ENCODE results near the gene HDGF. TPM values are rescaled to one million over a fixed set of nuclear protein-coding genes. Genes with fewer than 3 reads are reported as not detected.

Gene HDGF
- total RNA-seq, 4 donors from 2014 or later = 124 to 239 (median 167) TPM

DNA sequence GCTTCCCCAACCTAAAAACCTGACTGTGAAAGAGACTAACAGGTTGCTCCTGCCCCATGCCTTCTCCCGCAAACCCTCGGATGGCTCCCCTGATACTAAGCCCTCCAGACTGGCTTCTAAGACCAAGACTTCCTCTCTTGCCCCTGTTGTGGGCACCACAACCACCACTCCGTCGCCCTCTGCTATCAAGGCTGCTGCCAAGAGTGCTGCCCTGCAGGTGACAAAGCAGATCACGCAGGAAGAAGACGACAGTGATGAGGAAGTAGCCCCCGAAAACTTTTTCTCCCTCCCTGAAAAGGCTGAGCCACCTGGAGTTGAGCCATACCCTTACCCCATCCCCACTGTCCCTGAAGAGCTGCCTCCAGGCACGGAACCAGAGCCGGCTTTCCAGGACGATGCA is 35.2 kb upstream of the HDGF start:
- 85% methylated on average over 10 of the region's 10 CpGs for WGBS
- intact Hi-C loops (cut with DNase I) = no loop called here
- Histone ChIP-seq H3K9me3 (no peaks in the 10 kb centered on the region), H3K4me3 (no peak overlapping the region), H3K36me3 (peaks cover 44 to 93% (median 77%) of the 10 kb centered on the region in 4 donors), H3K4me1 (peaks cover 3 to 8% (median 7%) of the 10 kb centered on the region in 4 donors), H3K27ac (replicated peaks in 1 of 4) (no peak overlapping the region), H3K27me3 (no peaks in the 10 kb centered on the region)
- DNase-seq (ENCODE audit: extremely low spot score) = no peak
- TF ChIP-seq, protein P1, sequence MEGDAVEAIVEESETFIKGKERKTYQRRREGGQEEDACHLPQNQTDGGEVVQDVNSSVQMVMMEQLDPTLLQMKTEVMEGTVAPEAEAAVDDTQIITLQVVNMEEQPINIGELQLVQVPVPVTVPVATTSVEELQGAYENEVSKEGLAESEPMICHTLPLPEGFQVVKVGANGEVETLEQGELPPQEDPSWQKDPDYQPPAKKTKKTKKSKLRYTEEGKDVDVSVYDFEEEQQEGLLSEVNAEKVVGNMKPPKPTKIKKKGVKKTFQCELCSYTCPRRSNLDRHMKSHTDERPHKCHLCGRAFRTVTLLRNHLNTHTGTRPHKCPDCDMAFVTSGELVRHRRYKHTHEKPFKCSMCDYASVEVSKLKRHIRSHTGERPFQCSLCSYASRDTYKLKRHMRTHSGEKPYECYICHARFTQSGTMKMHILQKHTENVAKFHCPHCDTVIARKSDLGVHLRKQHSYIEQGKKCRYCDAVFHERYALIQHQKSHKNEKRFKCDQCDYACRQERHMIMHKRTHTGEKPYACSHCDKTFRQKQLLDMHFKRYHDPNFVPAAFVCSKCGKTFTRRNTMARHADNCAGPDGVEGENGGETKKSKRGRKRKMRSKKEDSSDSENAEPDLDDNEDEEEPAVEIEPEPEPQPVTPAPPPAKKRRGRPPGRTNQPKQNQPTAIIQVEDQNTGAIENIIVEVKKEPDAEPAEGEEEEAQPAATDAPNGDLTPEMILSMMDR (IDR thresholded peaks at IDR 0.05) = no peak
- TF ChIP-seq EP300 (IDR thresholded peaks at IDR 0.05) (no peak), POLR2AphosphoS5 (IDR thresholded peaks at IDR 0.05) (no peak), POLR2A (IDR thresholded peaks at IDR 0.05; ENCODE audit: low read depth) (no peak)

DNA sequence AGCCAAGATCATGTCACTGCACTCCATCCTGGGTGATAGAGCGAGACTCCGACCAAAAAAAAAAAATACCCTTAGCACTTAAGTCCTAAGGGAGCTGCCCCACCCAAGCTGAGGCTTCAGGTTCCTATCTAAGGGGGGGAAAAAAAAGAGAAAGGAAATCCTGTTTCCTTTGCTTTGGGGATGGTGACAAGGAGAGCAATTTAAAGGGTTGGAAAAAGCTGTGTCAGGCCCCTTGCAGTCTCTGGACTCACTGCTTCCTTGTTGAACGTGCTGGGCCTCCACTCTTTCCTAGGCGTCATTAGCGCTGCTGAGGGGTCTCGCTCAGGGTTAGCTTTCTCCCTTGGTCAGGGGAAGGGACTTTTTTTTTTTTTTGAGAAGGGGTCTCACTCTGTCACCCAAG is 34.0 kb upstream of the HDGF start:
- Histone ChIP-seq H3K27me3 (no peaks in the 10 kb centered on the region), H3K27ac (replicated peaks in 1 of 4) (no peak overlapping the region), H3K4me3 (no peak overlapping the region), H3K4me1 (peaks cover 4 to 15% (median 11%) of the 10 kb centered on the region in 4 donors), H3K9me3 (no peaks in the 10 kb centered on the region), H3K36me3 (peaks cover 43 to 81% (median 66%) of the 10 kb centered on the region in 4 donors)
- TF ChIP-seq EP300 (IDR thresholded peaks at IDR 0.05) (no peak), POLR2AphosphoS5 (IDR thresholded peaks at IDR 0.05) (no peak), POLR2A (IDR thresholded peaks at IDR 0.05; ENCODE audit: low read depth) (no peak)
- TF ChIP-seq, protein P1 (IDR thresholded peaks at IDR 0.05) = no peak
- WGBS = 84% methylated on average over 6 of the region's 6 CpGs
- DNase-seq (ENCODE audit: extremely low spot score) = no peak
- intact Hi-C loops (cut with DNase I) = no loop called here

DNA sequence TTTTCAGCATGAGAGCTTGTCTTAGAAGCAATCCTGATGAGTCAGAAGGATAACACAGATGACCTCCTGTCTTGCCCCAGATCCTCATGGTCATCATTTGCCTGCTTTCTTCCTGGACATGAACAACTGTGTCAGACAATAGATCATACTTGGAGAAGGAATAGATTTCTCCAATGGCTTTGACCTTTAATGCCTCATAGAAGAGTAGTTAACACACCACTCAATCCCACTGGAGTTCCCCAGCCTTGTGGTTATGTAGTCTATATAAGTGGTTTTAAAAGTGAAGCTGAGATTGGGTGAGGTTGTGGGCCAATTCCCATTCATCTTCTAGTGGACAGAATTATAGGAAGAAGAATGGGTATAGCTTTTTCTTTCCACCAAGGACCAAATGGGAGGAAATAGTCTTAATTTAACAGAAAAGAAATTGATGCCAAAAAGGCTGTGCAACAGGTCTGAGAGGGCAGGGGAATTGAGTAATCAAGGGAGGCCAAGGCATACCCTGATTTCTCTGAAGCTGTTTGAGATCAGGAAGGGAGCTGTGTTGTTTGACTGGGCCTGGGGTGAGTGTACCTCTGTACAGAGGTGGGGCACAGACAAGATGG is 30.2 kb upstream of the HDGF start:
- TF ChIP-seq POLR2AphosphoS5 (IDR thresholded peaks at IDR 0.05) (no peak), EP300 (IDR thresholded peaks at IDR 0.05) (no peak), POLR2A (IDR thresholded peaks at IDR 0.05; ENCODE audit: low read depth) (no peak)
- TF ChIP-seq, protein P1 (IDR thresholded peaks at IDR 0.05) = no peak
- no peak overlapping the region for H3K27ac ChIP-seq (replicated peaks in 1 of 4)
- no peaks in the 10 kb centered on the region for H3K27me3 ChIP-seq
- no peak for DNase-seq (ENCODE audit: extremely low spot score)
- no peak overlapping the region for H3K4me3 ChIP-seq
- peaks cover 21 to 46% (median 39%) of the 10 kb centered on the region in 4 donors for H3K36me3 ChIP-seq
- H3K4me1 ChIP-seq = peaks cover 14 to 31% (median 29%) of the 10 kb centered on the region in 4 donors
- H3K9me3 ChIP-seq = no peaks in the 10 kb centered on the region
- intact Hi-C loops (cut with DNase I) = no loop called here

DNA sequence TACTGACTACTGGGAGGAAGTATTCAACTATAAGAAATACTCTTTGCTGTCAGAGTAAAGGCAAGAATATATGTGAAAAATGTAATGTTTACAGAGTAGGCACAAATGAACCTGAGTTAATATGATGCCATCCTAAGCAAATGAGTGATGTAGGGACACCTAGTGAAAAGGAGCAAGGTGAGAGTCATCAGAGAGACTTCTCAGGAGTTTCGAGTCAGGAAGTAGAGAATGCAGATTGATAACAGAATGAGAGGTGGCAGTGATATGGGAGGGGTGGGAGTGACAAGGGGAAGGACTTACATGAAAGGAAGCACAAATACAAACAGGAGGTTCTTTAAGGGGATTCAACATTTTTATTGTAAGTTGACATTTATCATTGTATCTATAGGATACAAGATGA is 26.1 kb upstream of the HDGF start:
- DNase-seq (ENCODE audit: extremely low spot score) = no peak
- intact Hi-C loops (cut with DNase I) = no loop called here
- Histone ChIP-seq H3K27me3 (no peaks in the 10 kb centered on the region), H3K9me3 (no peaks in the 10 kb centered on the region), H3K27ac (replicated peaks in 1 of 4) (no peak overlapping the region), H3K4me3 (no peak overlapping the region), H3K4me1 (peaks cover 27 to 62% (median 55%) of the 10 kb centered on the region in 4 donors), H3K36me3 (peaks cover 0 to 7% (median 4%) of the 10 kb centered on the region in 4 donors)
- no peak for TF ChIP-seq POLR2A (IDR thresholded peaks at IDR 0.05; ENCODE audit: low read depth)
- TF ChIP-seq POLR2AphosphoS5 (IDR thresholded peaks at IDR 0.05) = no peak
- no peak for TF ChIP-seq EP300 (IDR thresholded peaks at IDR 0.05)
- TF ChIP-seq, protein P1 (IDR thresholded peaks at IDR 0.05) = no peak
- WGBS = 47% methylated on average over 1 of the region's 1 CpG

DNA sequence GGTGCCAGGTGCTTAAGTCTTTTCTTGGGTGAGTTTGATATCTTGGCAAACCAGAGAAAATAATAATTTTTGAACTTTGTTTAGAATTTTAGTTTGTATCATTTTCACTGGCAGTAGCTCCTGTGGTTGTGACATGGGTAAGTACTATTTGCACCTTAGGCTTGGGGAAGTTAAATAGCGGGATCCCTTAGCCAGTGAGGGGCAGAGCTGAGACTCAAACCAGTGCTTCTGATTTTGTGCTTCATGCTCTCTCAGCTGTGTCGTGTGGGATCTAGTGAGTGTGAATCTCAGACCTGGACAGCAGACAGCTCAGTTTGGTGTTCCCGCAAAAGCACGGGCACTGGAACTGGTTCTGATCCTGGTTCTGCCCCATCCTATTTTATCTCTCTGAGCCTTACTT is 25.5 kb upstream of the HDGF start:
- intact Hi-C loops (cut with DNase I) = no loop called here
- DNase-seq (ENCODE audit: extremely low spot score) = no peak
- Histone ChIP-seq H3K27me3 (no peaks in the 10 kb centered on the region), H3K9me3 (no peaks in the 10 kb centered on the region), H3K27ac (replicated peaks in 1 of 4) (no peak overlapping the region), H3K4me1 (peaks cover 29 to 63% (median 57%) of the 10 kb centered on the region in 4 donors), H3K4me3 (no peak overlapping the region), H3K36me3 (peaks cover 0 to 5% (median under 1%) of the 10 kb centered on the region in 4 donors)
- TF ChIP-seq EP300 (IDR thresholded peaks at IDR 0.05) (no peak), POLR2A (IDR thresholded peaks at IDR 0.05; ENCODE audit: low read depth) (no peak), POLR2AphosphoS5 (IDR thresholded peaks at IDR 0.05) (no peak)
- TF ChIP-seq, protein P1 (IDR thresholded peaks at IDR 0.05) = no peak
- 70% methylated on average over 4 of the region's 4 CpGs for WGBS
